OCI-LY3 (cell line): ENCODE measurements around the gene MRPL52.

Experiments
- CTCF ChIP-seq: fragments of 200-600, 300-600 bp; sonication (generic); IDR thresholded peaks from 2 replicates; pipeline ENCODE4 v1.5.1; 2014; ENCODE audit warnings: antibody characterized with exemption, low read length, low read depth
- EZH2phosphoT487 ChIP-seq: fragments of 200-600 bp; shearing (Covaris generic); IDR thresholded peaks from 2 replicates; pipeline ENCODE4 v1.6.1; 2018; ENCODE audit warnings: antibody characterized with exemption, mixed run types, low read depth

- no peak for TF ChIP-seq CTCF
- no peak for TF ChIP-seq EZH2phosphoT487
Observed at GRCh38 chr14:22792158-22792557, 37.5 kb upstream of the MRPL52 start.
